Suppressor macrophage treated with lipopolysaccharide for 1 hour (primary cell): ENCODE results near the gene INSR.

Source experiments
- DNase-seq, 3 donors: peaks; one replicate each; pipeline ENCODE4 v3.0.0-alpha.2; 2020 to 2022

INSR gene

GRCh38 chr19:7078008-7078407 is 216.2 kb downstream of the INSR start:
- no peak for DNase-seq

DNA sequence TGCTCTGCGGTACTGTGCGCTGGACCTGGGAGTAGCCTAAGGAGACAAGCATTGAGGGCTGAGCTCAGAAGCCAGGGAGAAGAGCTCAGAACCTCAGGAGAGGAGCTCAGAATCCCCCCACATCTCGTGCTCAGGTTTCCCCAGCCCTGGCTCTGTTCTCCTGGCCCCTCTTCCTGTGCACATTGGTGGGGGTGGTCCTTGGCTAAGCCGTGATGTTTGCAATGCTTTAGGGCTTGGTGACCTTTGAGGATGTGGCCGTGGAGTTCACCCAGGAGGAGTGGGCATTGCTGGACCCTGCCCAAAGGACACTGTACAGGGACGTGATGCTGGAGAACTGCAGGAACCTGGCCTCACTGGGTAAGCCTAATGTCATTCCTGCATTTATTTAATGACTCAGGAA is 218.1 kb downstream of the INSR start:
- no peak for DNase-seq

GRCh38 chr19:7074705-7075282 is 219.4 kb downstream of the INSR start:
- DNase-seq = no peak

DNA sequence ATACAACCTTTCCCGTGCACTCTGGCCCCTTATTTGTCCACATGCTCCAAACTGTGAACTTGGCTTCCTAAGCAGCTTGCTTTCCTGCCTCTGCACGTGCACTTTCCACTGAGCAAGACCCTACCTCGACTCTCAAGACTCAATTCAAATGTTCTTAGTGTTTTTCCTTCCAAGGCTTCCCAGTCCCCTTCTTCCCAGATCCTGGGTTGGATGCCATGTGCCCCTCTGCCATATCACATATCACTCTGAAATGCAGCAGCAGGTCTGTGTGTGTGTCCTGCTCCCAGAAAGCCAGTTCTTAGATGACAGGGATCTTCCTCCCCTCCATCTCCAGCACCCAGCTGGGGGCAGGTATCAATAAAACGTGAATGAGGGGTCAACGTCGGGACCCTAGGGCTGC is 221.7 kb downstream of the INSR start:
- DNase-seq = no peak

DNA sequence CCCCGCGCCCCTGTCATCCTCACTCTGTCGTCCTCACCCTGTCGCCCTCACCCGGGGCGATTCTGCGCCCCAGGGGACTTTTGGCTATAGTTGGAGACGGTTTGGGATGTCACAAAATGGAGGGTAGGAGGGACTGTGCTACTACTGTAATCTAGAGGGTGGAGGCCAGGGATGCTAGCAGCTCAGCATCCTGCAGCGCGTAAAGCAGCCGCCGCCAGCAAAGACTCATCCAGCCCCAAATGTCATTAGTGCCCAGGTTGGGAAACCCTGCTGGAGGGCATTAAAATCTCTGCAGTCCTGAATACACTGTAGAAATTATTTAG is 224.3 kb downstream of the INSR start:
- DNase-seq = peak in 1 of 3 donors; percentile 25

DNA sequence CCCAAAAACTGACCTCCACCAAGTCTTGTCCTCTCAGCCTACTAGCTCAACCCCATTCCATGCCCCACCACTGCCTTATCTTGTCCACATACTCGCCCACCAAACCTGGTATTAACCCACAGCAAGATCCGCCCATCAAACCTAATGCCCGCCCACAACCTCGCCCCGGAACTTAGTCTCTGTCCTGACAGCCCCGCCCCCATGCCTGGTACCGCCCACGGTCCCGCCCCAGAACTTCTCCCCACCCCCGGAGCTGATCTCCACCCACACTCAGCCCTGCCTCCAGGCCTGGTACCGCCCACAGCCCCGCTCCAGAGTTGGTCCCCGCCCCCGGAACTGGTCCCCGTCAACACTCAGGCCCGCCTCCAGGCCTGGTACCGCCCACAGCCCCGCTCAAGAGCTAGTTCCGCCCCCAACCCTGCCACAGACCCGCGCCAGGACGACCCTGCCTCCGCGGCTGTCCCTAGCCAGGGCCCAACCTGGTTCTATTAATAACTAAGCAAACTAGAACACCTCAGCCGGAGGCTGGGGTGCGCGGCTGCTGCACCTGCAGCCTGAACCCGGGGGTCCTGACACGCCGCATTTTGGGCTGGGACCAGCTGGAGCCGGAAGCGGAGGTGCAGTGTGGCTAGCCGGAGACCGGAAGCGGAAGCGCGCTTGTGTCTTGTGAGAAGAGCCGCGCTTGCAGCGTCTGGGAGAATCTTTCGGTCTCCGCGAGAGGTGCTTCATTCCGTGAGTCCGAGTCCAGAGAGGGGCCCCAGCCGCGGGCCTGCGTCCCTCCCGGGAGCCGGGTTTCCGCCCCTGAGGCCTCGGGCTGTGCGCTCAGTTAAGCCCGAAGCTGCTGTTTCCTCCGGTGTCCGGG is 224.9 kb downstream of the INSR start, which contains the start of gene ZNF557:
Gene ZNF557 (plus strand): TSS at position 662 of the 862 bp plus-strand sequence. CDS start 5,372 bp downstream, outside the sequence.
- peak; percentile 98 to 99 (median 98) for DNase-seq

DNA sequence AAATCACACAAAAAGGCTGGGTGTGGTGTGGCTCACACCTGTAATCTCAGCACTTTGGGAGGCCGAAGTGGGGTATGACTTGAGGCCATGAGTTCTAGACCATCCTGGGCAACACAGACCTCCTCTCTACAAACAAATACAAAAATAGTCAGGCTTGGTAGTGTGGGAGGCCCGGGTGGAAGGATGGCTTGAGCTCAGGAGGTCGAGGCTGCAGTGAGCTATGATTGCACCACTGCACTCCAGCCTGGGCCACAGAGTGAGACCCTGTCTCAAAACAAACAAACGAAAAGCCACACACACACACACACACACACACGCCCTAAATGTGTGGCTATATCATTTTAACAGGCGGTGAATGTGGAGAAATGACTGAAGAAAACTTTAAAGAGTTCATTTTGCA is 225.6 kb downstream of the INSR start:
- no peak for DNase-seq

GRCh38 chr19:7067716-7068115 is 226.5 kb downstream of the INSR start:
- DNase-seq = no peak

DNA sequence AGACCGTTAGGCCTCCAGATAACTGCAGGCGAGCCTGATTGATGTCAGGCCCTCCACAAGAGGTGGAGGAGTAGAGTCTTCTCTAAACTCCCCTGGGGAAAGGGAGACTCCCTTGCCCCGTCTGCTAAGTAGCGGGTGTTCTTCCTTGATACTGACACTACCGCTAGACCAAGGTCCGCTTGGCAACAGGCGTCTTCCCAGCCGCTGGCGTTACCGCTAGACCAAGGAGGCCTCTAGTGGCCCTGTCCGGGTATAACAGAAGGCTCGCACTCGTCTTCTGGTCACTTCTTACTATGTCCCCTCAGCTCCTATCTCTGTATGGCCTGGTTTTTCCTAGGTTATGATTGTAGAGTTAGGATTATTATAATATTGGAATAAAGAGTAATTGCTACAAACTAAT is 227.1 kb downstream of the INSR start:
- DNase-seq = peak in 2 of 3 donors; percentile 13

DNA sequence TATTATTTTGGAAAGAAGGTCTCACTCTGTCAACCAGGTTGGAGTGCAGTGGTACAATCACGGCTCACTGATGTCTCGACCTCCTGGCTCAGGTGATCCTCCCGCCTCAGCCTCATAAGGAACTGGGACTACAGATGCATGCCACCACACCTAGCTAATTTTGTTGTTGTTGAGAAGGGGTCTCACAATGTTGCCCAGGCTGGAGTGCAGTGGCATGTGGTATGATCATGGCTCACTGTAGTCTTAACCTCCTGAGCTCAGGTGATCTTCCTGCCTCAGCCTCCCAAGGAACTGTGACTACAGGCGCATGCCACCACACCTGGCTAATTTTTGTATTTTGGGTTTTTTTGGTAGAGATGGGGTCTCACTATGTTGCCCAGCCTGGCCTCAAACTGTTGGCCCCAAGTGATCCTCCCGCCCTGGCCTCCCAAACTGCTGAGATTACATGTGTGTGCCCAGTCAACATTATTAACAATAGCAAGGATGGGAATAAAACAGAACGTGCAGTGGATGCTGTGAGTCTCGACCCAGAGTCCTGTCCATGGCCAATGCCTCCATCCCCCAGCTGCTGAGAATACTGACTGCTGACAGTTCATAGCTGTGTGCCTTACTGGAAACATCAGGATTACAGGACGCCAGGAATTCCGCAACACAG is 230.3 kb downstream of the INSR start:
- DNase-seq = no peak

- DNase-seq = no peak
Measured at GRCh38 chr19:7063339-7063738, 230.9 kb downstream of the INSR start.
